GM21526 (cell line): ENCODE results near the gene CACNA1A.
"Not testable (repeated sequence)": the region's sequence is repeated elsewhere in the genome, so short reads cannot be mapped to it uniquely, and the experiment has no call there.

Experiments used
- ATAC-seq: cut with Tn5 transposase; IDR thresholded peaks from one replicate; pipeline ENCODE4 v1.9.1; 2021; ENCODE audit warnings: moderate library complexity; ENCODE audit not compliant: unreplicated experiment, low FRiP score

Gene CACNA1A

GRCh38 chr19:13506471-13506820, at the start of gene CACNA1A:
Gene CACNA1A, minus strand, starts transcription at chr19:13506479. Its CDS starts 255 bp downstream, at chr19:13506224.
- ATAC-seq: no peak

GRCh38 chr19:13554506-13555240, 48.4 kb upstream of the CACNA1A start:
- no peak for ATAC-seq

GRCh38 chr19:13553880-13554400, 47.7 kb upstream of the CACNA1A start:
- ATAC-seq: no peak

GRCh38 chr19:13548131-13548530, 41.9 kb upstream of the CACNA1A start:
- ATAC-seq: no peak

- no peak for ATAC-seq
Observed at GRCh38 chr19:13547102-13547501, 40.8 kb upstream of the CACNA1A start.

- ATAC-seq: no peak
Observed at GRCh38 chr19:13544423-13544822, 38.1 kb upstream of the CACNA1A start.

GRCh38 chr19:13541554-13541953, 35.3 kb upstream of the CACNA1A start:
- ATAC-seq: no peak

- no peak for ATAC-seq
Observed at GRCh38 chr19:13539332-13539731, 33.1 kb upstream of the CACNA1A start.

- ATAC-seq: no peak
Observed at GRCh38 chr19:13538601-13539253, 32.4 kb upstream of the CACNA1A start.

GRCh38 chr19:13537454-13537853, 31.2 kb upstream of the CACNA1A start:
- ATAC-seq: no peak

GRCh38 chr19:13530720-13531119, 24.4 kb upstream of the CACNA1A start:
- ATAC-seq: no peak

GRCh38 chr19:13529721-13530120, 23.4 kb upstream of the CACNA1A start:
- ATAC-seq: not testable (repeated sequence)

GRCh38 chr19:13526552-13526951, 20.3 kb upstream of the CACNA1A start:
- ATAC-seq: no peak

- no peak for ATAC-seq
Observed at GRCh38 chr19:13521066-13521465, 14.8 kb upstream of the CACNA1A start.

GRCh38 chr19:13511947-13512346, 5.7 kb upstream of the CACNA1A start:
- no peak for ATAC-seq

- ATAC-seq: no peak
Observed at GRCh38 chr19:13507053-13507611, 853 bp upstream of the CACNA1A start.

GRCh38 chr19:13505761-13506470, 363 bp downstream of the CACNA1A start:
- no peak for ATAC-seq

GRCh38 chr19:13505164-13505695, 1.0 kb downstream of the CACNA1A start:
- no peak for ATAC-seq

- no peak for ATAC-seq
Observed at GRCh38 chr19:13503570-13504235, 2.6 kb downstream of the CACNA1A start.

- no peak for ATAC-seq
Observed at GRCh38 chr19:13502231-13502630, 4.0 kb downstream of the CACNA1A start.
